ENCODE data around the gene PIGH.

DNA sequence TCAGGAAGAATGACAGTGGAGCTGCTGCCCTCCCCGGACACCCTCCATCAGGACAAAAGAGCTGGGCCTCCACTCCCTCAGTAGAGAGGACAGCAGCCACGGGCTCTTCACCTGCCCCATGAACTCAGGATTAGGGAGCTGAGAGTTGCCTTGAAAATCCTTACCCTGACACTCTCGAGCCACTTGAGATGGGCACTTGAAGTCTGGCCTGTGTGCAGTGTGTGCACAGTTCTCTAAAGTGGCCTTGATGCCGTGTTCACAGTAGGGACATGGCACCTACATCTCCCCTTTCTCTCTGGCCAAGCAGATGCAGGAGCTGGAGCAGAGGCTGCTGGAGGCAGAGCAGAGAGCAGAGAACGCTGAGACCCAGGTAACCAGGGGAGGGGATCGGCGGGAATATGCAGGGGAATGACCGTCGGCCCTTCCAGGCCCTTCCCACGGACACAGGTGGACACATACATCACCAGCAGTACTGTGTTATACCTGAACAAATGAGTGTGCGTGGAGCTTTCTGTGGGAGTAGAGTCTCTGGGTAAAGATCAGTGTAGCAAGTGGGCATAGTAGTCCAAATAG lies 44.5 kb downstream of the PIGH start:
- TF ChIP-seq, protein P1, sequence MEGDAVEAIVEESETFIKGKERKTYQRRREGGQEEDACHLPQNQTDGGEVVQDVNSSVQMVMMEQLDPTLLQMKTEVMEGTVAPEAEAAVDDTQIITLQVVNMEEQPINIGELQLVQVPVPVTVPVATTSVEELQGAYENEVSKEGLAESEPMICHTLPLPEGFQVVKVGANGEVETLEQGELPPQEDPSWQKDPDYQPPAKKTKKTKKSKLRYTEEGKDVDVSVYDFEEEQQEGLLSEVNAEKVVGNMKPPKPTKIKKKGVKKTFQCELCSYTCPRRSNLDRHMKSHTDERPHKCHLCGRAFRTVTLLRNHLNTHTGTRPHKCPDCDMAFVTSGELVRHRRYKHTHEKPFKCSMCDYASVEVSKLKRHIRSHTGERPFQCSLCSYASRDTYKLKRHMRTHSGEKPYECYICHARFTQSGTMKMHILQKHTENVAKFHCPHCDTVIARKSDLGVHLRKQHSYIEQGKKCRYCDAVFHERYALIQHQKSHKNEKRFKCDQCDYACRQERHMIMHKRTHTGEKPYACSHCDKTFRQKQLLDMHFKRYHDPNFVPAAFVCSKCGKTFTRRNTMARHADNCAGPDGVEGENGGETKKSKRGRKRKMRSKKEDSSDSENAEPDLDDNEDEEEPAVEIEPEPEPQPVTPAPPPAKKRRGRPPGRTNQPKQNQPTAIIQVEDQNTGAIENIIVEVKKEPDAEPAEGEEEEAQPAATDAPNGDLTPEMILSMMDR (IDR thresholded peaks at IDR 0.05; ENCODE audit: low read depth, low read length), result no peak
- no peak for TF ChIP-seq EZH2phosphoT487 (IDR thresholded peaks at IDR 0.05; ENCODE audit: low read depth)
